Neural progenitor cell (in vitro differentiated cells): ENCODE data around the gene SHMT1. TPM values are rescaled to one million over a fixed set of nuclear protein-coding genes. Genes with fewer than 3 reads are reported as not detected.
"Not testable (repeated sequence)": the region's sequence is repeated elsewhere in the genome, so short reads cannot be mapped to it uniquely, and the experiment has no call there.

Experiments
- DNase-seq: peaks from one replicate; pipeline ENCODE4 v3.0.0-alpha.2; 2016; ENCODE audit warnings: low spot score
- H2AFZ ChIP-seq: fragments of 200-600 bp; sonication (generic); replicated peaks from 2 replicates; pipeline ENCODE4 v1.6.1; 2016; ENCODE audit warnings: antibody characterized with exemption
- H3F3A ChIP-seq: fragments of 200-600 bp; sonication (generic); 2 replicates; pipeline ENCODE4 v1.6.1; 2016; ENCODE audit warnings: antibody characterized with exemption, low read depth
- H3K27ac ChIP-seq: fragments of 200-600 bp; sonication (generic); 2 replicates; pipeline ENCODE4 v1.5.1; 2016; ENCODE audit warnings: mild to moderate bottlenecking
- H3K27me3 ChIP-seq: fragments of 200-600 bp; sonication (generic); 2 replicates; pipeline ENCODE4 v1.6.1; 2016; ENCODE audit warnings: mild to moderate bottlenecking, moderate library complexity
- H3K36me3 ChIP-seq: fragments of 200-600 bp; sonication (generic); 2 replicates; pipeline ENCODE4 v1.5.1; 2016
- H3K4me1 ChIP-seq: fragments of 200-600 bp; sonication (generic); 2 replicates; pipeline ENCODE4 v1.6.1; 2016; ENCODE audit warnings: mixed run types
- H3K4me2 ChIP-seq: fragments of 200-600 bp; sonication (generic); 2 replicates; pipeline ENCODE4 v1.6.1; 2016
- H3K4me3 ChIP-seq: fragments of 200-600 bp; sonication (generic); 2 replicates; pipeline ENCODE4 v1.5.1; 2016
- H3K79me2 ChIP-seq: fragments of 200-600 bp; sonication (generic); 2 replicates; pipeline ENCODE4 v1.6.1; 2016; ENCODE audit warnings: low read depth
- H3K9ac ChIP-seq: fragments of 200-600 bp; sonication (generic); 2 replicates; pipeline ENCODE4 v1.6.1; 2016
- H3K9me3 ChIP-seq: fragments of 200-600 bp; sonication (generic); 2 replicates; pipeline ENCODE4 v1.5.1; 2016; ENCODE audit warnings: low read depth
- H4K20me1 ChIP-seq: fragments of 200-600 bp; sonication (generic); 2 replicates; pipeline ENCODE4 v1.6.1; 2016; ENCODE audit warnings: low read depth
- H3K27ac Mint-ChIP-seq: 3 replicates; pipeline ENCODE4 v1.8.0; 2021; ENCODE audit warnings: mixed read lengths
- H3K27me3 Mint-ChIP-seq: 2 replicates; pipeline ENCODE4 v1.8.0; 2022; ENCODE audit warnings: low read depth, mild to moderate bottlenecking, inconsistent platforms, moderate library complexity, mixed read lengths; ENCODE audit not compliant: insufficient read depth
- H3K36me3 Mint-ChIP-seq: 3 replicates; pipeline ENCODE4 v1.8.0; 2021; ENCODE audit warnings: mixed read lengths
- H3K4me1 Mint-ChIP-seq: 3 replicates; pipeline ENCODE4 v1.8.0; 2021; ENCODE audit warnings: mixed read lengths
- H3K4me3 Mint-ChIP-seq: 3 replicates; pipeline ENCODE4 v1.8.0; 2021; ENCODE audit warnings: mild to moderate bottlenecking, moderate library complexity, mixed read lengths
- H3K9me3 Mint-ChIP-seq: 3 replicates; pipeline ENCODE4 v1.8.0; 2020; ENCODE audit warnings: mixed read lengths
- CTCF ChIP-seq: fragments of 200-600 bp; sonication (generic); IDR thresholded peaks from 2 replicates; pipeline ENCODE4 v1.5.1; 2017; ENCODE audit warnings: antibody characterized with exemption, mild to moderate bottlenecking
- EZH2 ChIP-seq: fragments of 200-600 bp; sonication (generic); IDR thresholded peaks from 2 replicates; pipeline ENCODE4 v1.6.1; 2017; ENCODE audit warnings: antibody characterized with exemption, mild to moderate bottlenecking, moderate library complexity
- EZH2phosphoT487 ChIP-seq: fragments of 200-600 bp; sonication (generic); IDR thresholded peaks from 2 replicates; pipeline ENCODE4 v1.6.1; 2017; ENCODE audit warnings: antibody characterized with exemption
- total RNA-seq: library from RNA; depleted of rRNA; stranded (reverse); fragments of >200 nt; gene quantifications from 2 replicates; pipeline ENCODE4 v1.2.3, GENCODE V29; 2015; ENCODE audit warnings: low replicate concordance

The SHMT1 gene
- total RNA-seq, result 26.3 and 38.5 TPM in 2 replicates

DNA sequence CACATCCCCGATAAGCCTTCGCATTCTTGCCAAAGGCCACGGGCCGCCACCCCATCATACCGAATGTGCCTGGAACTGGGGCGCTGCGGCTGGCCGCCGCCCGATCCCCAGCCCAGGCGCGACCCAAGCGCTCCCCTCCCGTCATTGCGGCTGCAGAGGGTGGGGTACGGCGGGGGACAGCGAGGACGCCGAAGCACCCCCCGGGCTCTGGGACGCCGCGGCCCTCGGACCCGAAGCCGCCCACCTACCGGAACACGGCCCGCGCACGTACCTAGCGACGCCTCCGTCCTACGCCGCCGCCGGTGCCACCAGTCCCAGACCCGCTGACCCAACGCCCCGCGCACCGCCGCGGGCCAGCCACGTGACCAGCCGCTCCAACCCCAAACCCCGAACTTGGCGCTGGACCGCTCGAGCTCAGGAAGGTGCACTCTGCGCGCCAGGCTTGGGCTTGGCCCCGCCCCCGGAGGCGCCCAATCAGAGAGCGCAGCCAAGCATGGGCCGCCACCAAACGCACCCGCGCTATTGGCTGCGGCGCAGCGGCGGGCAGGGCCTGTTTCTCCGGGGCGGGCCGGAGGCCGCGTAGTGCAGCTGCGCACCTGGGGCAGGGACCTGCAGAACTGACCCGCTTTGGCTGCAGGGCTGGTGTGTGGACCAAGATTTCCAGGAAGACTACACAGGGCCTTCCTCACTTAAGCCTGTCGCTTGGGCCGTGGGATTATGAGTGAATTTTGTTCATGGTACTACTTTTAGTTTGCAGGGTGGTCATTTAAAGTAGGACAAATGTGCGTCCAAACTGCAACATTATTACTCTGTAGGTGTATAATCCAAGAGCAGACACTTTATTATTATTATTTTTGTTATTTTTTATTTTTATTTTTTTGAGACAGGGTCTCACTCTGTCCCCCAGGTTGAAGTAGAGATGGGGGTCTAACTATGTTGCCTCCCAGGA, at the start of gene SHMT1:
Gene SHMT1 (minus strand): TSS at position 450 of the 949 bp plus-strand sequence. CDS start 7,569 bp downstream, outside the sequence.
- peak within 1 kb of the TSS; percentile 96 for H3K4me3 Mint-ChIP-seq
- H3K4me1 Mint-ChIP-seq, result peaks cover 14% of the 10 kb centered on the region
- Histone ChIP-seq H3K79me2 (peaks cover 43% of the 10 kb centered on the region), H3K9me3 (no peaks in the 10 kb centered on the region), H4K20me1 (no peaks in the 10 kb centered on the region), H3K36me3 (no peaks in the 10 kb centered on the region), H3K4me2 (peak within 1 kb of the TSS; percentile 80), H3F3A (no peaks in the 10 kb centered on the region), H3K27me3 (no peaks in the 10 kb centered on the region), H3K27ac (no peak within 1 kb of the TSS), H2AFZ (peak within 1 kb of the TSS; percentile 83), H3K9ac (peak within 1 kb of the TSS; percentile 45), H3K4me1 (peaks cover 5% of the 10 kb centered on the region), H3K4me3 (peak within 1 kb of the TSS; percentile 72)
- DNase-seq, result peak; percentile 96
- peak within 1 kb of the TSS; percentile 79 for H3K27ac Mint-ChIP-seq
- TF ChIP-seq CTCF (no peak), EZH2phosphoT487 (no peak), EZH2 (no peak)
- peaks cover 3% of the 10 kb centered on the region for H3K36me3 Mint-ChIP-seq
- no peaks in the 10 kb centered on the region for H3K9me3 Mint-ChIP-seq
- no peaks in the 10 kb centered on the region for H3K27me3 Mint-ChIP-seq

- not testable (repeated sequence) for H3K36me3 ChIP-seq, H3K27me3 ChIP-seq, H3K9me3 ChIP-seq, H2AFZ ChIP-seq, H3K9me3 Mint-ChIP-seq, H3K4me3 Mint-ChIP-seq, H4K20me1 ChIP-seq, H3K9ac ChIP-seq, H3F3A ChIP-seq, DNase-seq, H3K27ac Mint-ChIP-seq, H3K27me3 Mint-ChIP-seq, H3K27ac ChIP-seq, H3K36me3 Mint-ChIP-seq
- Histone ChIP-seq H3K4me1 (peaks cover 14% of the 10 kb centered on the region), H3K4me3 (peak overlapping the region; percentile 71), H3K4me2 (peak overlapping the region; percentile 78), H3K79me2 (peaks cover 15% of the 10 kb centered on the region)
- peaks cover 18% of the 10 kb centered on the region for H3K4me1 Mint-ChIP-seq
These were observed 48.7 kb upstream of the SHMT1 start for GRCh38 chr17:18412001-18412538.

DNA sequence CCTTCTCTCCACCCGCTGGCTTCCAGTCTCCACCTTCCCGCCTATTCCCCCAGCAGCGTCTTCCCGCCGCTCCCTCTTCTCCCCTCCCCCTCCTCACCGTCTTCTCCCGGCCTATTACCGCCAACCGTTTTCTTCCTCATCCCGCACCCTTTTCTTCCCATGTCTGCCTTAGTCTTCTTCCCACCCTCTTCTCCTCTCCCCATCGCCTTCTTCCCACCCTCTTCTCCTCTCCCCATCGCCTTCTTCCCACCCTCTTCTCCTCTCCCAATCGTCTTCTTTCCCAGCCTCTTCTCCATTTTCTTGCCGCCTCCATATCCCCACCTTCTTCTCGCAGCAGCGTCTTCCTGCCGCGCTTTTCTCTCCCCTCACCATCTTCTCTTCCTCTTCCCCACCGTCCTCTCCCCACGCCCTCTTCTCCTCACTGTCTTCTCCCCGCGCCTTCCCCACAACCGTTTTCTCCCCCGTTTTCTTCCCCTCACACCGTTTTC, 48.1 kb upstream of the SHMT1 start:
- peaks cover 15% of the 10 kb centered on the region for H3K79me2 ChIP-seq
- peak; percentile 28 for DNase-seq
- H3F3A ChIP-seq, H3K36me3 ChIP-seq, H3K36me3 Mint-ChIP-seq, H3K27me3 ChIP-seq, H3K9me3 ChIP-seq, H3K27me3 Mint-ChIP-seq, H2AFZ ChIP-seq, H3K9me3 Mint-ChIP-seq, H4K20me1 ChIP-seq: not testable (repeated sequence)
- H3K9ac ChIP-seq, result peak overlapping the region; percentile 42
- peaks cover 11% of the 10 kb centered on the region for H3K4me1 ChIP-seq
- H3K4me2 ChIP-seq, result peak overlapping the region; percentile 78
- peak overlapping the region; percentile 93 for H3K27ac ChIP-seq
- Mint-ChIP-seq H3K27ac (peak overlapping the region; percentile 100), H3K4me3 (peak overlapping the region; percentile 98), H3K4me1 (peaks cover 15% of the 10 kb centered on the region)
- peak overlapping the region; percentile 71 for H3K4me3 ChIP-seq

DNA sequence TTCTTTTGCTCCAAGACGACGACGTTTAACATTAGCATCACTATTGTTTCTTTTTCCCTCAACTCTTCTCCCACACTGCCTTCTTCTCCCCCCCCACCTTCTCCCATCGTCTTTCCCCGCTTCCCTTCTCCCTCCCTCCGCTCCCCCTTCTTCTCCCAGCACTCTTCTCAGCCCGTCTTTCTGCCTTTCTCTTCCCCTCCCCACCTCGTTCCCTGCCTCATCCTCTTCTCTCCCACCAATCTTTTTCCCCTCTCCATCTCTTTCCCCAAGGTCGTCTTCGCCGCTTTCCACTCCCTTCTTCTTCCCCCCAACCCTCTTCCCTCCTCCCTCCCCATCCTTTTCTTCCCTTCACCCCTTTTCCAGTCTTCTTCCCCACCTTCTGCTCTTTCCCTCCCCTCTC, 47.4 kb upstream of the SHMT1 start:
- H3F3A ChIP-seq, H3K27me3 Mint-ChIP-seq, H3K9me3 ChIP-seq, H2AFZ ChIP-seq, H4K20me1 ChIP-seq, H3K9ac ChIP-seq, H3K27me3 ChIP-seq, H3K9me3 Mint-ChIP-seq, H3K36me3 ChIP-seq, H3K27ac ChIP-seq, H3K36me3 Mint-ChIP-seq: not testable (repeated sequence)
- Mint-ChIP-seq H3K4me3 (peak overlapping the region; percentile 98), H3K4me1 (peaks cover 15% of the 10 kb centered on the region), H3K27ac (peak overlapping the region; percentile 98)
- Histone ChIP-seq H3K79me2 (peaks cover 15% of the 10 kb centered on the region), H3K4me1 (peaks cover 11% of the 10 kb centered on the region), H3K4me2 (peak overlapping the region; percentile 78), H3K4me3 (peak overlapping the region; percentile 71)
- DNase-seq, result peak; percentile 11

GRCh38 chr17:18409321-18409720, 46.0 kb upstream of the SHMT1 start:
- not testable (repeated sequence) for H3K4me3 Mint-ChIP-seq, H2AFZ ChIP-seq, H3K9ac ChIP-seq, H3K27ac Mint-ChIP-seq, H3K27ac ChIP-seq, H3K4me3 ChIP-seq, H3K27me3 Mint-ChIP-seq, H3K9me3 Mint-ChIP-seq, H3K9me3 ChIP-seq, H3K27me3 ChIP-seq, DNase-seq, H3K36me3 Mint-ChIP-seq, H3K36me3 ChIP-seq, H4K20me1 ChIP-seq, H3F3A ChIP-seq
- peaks cover 15% of the 10 kb centered on the region for H3K4me1 Mint-ChIP-seq
- H3K4me1 ChIP-seq, result peaks cover 11% of the 10 kb centered on the region
- peak overlapping the region; percentile 38 for H3K4me2 ChIP-seq
- H3K79me2 ChIP-seq, result peaks cover 15% of the 10 kb centered on the region

DNA sequence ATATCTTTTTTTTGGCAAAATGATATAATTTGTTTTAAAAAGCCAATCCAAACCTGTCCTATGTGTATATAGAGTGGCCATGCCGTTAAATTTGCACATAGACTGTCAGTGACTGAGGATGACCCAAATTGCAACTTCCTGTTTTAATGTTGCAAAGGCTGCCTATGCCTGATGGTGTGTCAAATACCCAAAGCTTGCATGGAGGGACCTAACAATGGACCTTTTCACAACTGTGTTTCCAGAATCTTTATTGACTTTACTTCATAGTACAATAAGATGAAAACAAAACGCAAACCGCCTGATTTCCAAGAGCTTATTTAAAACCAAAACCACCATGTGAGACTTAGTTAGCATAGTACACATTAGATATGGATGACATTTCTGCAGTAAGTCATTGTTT, 45.6 kb upstream of the SHMT1 start:
- not testable (repeated sequence) for H3F3A ChIP-seq, H3K27ac ChIP-seq, DNase-seq, H3K36me3 Mint-ChIP-seq, H3K36me3 ChIP-seq, H3K27ac Mint-ChIP-seq, H3K9me3 Mint-ChIP-seq, H3K9ac ChIP-seq, H3K27me3 ChIP-seq, H3K4me3 Mint-ChIP-seq, H2AFZ ChIP-seq, H4K20me1 ChIP-seq, H3K27me3 Mint-ChIP-seq, H3K4me3 ChIP-seq, H3K9me3 ChIP-seq
- H3K4me1 ChIP-seq, result peaks cover 11% of the 10 kb centered on the region
- peaks cover 15% of the 10 kb centered on the region for H3K4me1 Mint-ChIP-seq
- H3K79me2 ChIP-seq, result peaks cover 15% of the 10 kb centered on the region
- peak overlapping the region; percentile 38 for H3K4me2 ChIP-seq

DNA sequence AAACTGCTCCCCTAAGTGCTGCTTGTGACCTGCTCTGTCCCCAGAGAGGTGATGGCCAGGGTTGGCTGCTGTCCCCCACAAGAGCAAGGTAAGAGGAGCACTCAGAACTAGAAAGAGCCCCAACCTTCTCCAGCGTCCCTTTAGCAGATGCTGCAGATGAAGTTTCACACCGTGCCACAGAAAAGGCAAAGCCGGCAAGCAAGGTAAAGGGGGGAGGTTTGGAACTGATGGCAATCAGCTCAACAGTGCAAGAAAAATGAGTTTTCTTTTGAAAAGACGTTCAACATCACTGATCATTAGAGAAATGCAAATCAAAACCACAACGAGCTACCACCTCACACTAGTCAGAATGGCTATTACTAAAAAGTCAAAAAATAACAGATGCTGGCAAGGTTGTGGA, 40.3 kb upstream of the SHMT1 start:
- not testable (repeated sequence) for H3K4me3 ChIP-seq, H3K36me3 ChIP-seq, H3K79me2 ChIP-seq, H3K9me3 ChIP-seq, H3K4me1 Mint-ChIP-seq, H3K4me1 ChIP-seq, H3F3A ChIP-seq, DNase-seq, H2AFZ ChIP-seq, H3K9me3 Mint-ChIP-seq, H3K27ac Mint-ChIP-seq, H3K4me3 Mint-ChIP-seq, H3K27me3 Mint-ChIP-seq, H3K36me3 Mint-ChIP-seq, H4K20me1 ChIP-seq, H3K27me3 ChIP-seq, H3K27ac ChIP-seq, H3K4me2 ChIP-seq, H3K9ac ChIP-seq
